T-helper 2 cell treated with Interferon-gamma antibody and Interleukin-4, amounts not matched to agents 100 ng/mL and 5 ng/mL, for 36 hours (primary cell): ENCODE data around the gene RNU6-9. TPM values are rescaled to one million over a fixed set of nuclear protein-coding genes. Genes with fewer than 3 reads are reported as not detected.
"Not testable (repeated sequence)": the region's sequence is repeated elsewhere in the genome, so short reads cannot be mapped to it uniquely, and the experiment has no call there.

ENCODE experiments used
- intact Hi-C: fragments of 100-400 bp; cut with micrococcal nuclease; formaldehyde crosslinking; loops from one replicate; pipeline ENCODE4 v1.15.1; 2023
- total RNA-seq: library from RNA; stranded (reverse); gene quantifications from 2 replicates; pipeline ENCODE4 v1.2.3, GENCODE V29; 2022

RNU6-9 gene
- total RNA-seq: not detected in 2 replicates

GRCh38 chr19:892894-893689 is at the start of gene RNU6-9, which contains the start of gene MED16:
Gene RNU6-9 (plus strand): TSS chr19:893484.
Gene MED16 (minus strand): TSS chr19:893187. CDS start chr19:891131, 2,056 bp downstream.
- intact Hi-C loops: loop anchor here (1.0 to 2.0 kb wide), 3 partner anchors 16 to 30 kb away; no protein-coding TSS in a partner anchor

- intact Hi-C loops: no loop called here
Observed at GRCh38 chr19:843836-844545, 49.3 kb upstream of the RNU6-9 start.

GRCh38 chr19:844546-844971 is 48.7 kb upstream of the RNU6-9 start:
- intact Hi-C loops: no loop called here

DNA sequence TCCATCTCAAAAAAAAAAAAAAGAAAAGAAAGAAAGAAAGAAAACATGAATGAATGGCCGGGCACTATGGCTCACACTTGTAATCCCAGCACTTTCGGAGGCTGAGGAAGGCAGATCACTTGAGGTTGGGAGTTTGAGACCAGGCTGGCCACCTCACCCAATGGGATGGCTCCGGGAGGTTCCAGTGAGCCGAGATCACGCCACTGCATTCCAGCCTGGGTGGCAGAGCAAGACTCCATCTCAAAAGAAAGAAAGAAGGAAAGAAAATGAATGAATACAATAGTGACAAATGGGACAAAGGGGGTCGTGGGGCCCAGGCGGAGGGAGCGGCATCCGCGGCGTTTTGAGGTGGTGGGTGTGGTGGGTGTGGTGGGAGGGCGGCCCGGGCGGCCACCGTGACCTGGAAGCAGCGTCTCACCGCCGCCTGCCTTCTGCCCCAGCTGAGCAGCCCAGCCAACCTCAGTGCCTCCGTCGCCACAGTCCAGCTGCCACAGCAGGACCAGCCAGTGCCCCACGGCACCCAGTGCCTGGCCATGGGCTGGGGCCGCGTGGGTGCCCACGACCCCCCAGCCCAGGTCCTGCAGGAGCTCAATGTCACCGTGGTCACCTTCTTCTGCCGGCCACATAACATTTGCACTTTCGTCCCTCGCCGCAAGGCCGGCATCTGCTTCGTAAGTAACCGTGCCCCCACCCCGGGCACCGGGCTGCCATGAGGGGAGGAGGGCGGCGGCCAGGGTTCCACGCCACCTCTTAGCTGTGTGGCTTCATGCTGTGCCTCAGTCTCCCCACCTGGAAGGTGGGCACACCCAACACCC is 47.4 kb upstream of the RNU6-9 start:
- intact Hi-C loops: no loop called here

- intact Hi-C loops: no loop called here
Observed at GRCh38 chr19:848386-848921, 44.8 kb upstream of the RNU6-9 start.

DNA sequence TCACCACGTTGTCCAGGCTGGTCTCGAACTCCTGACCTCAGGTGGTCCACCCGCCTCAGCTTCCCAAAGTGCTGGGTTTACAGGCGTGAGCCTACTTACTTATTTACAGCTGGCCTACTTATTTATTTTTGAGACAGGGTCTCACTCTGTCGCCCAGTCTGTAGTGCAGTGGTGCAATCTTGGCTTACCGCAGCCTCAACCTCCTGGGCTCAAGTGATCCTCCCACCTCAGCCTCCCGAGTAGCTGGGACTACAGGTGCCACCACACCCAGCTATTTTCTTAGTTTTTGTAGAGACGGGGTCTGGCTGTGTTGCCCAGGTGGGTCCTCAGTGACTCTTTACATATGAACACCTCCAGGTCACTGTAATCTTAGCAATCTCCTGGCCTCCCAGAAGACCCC is 44.1 kb upstream of the RNU6-9 start:
- intact Hi-C loops: not testable (repeated sequence)

- intact Hi-C loops: no loop called here
Observed at GRCh38 chr19:850221-850978, 42.9 kb upstream of the RNU6-9 start.

- intact Hi-C loops: no loop called here
Observed at GRCh38 chr19:850979-851335, 42.3 kb upstream of the RNU6-9 start.

- intact Hi-C loops: no loop called here
Observed at GRCh38 chr19:852136-853013, 40.9 kb upstream of the RNU6-9 start, which contains the start of gene ELANE. Gene ELANE (plus strand): TSS chr19:852303. CDS start chr19:852329, 26 bp downstream.

GRCh38 chr19:853014-853585 is 40.2 kb upstream of the RNU6-9 start:
- intact Hi-C loops: no loop called here

- intact Hi-C loops: not testable (repeated sequence)
Observed at GRCh38 chr19:853614-854220, 39.6 kb upstream of the RNU6-9 start.

GRCh38 chr19:854549-854948 is 38.7 kb upstream of the RNU6-9 start:
- intact Hi-C loops: no loop called here

GRCh38 chr19:855142-855541 is 38.1 kb upstream of the RNU6-9 start:
- intact Hi-C loops: loop anchor here (5.0 kb wide), 1 partner anchor 83 kb away; no protein-coding TSS in a partner anchor

- intact Hi-C loops: loop anchor here (5.0 kb wide), 1 partner anchor 83 kb away; no protein-coding TSS in a partner anchor
Observed at GRCh38 chr19:855566-856120, 37.6 kb upstream of the RNU6-9 start.

DNA sequence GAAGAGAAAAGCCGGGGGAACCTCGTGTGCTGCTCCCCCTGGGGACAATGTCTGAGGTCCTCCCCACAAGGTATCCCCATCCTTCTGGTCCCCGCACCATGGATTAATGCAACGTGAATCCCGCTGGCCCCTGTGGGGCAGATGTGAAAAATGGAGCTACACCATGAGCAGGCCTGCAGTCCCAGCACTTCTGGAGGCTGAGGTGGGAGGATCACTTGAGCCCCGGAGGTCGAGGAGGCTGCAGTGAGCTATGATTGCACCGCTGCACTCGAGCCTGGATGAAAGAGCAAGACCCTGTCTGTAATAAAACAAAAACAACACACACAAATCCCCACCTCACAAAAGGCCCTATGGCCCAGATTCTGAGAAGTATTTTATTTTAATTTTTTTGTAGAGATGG is 35.0 kb upstream of the RNU6-9 start:
- intact Hi-C loops: loop anchor here (5.0 kb wide), 1 partner anchor 86 kb away; no protein-coding TSS in a partner anchor

DNA sequence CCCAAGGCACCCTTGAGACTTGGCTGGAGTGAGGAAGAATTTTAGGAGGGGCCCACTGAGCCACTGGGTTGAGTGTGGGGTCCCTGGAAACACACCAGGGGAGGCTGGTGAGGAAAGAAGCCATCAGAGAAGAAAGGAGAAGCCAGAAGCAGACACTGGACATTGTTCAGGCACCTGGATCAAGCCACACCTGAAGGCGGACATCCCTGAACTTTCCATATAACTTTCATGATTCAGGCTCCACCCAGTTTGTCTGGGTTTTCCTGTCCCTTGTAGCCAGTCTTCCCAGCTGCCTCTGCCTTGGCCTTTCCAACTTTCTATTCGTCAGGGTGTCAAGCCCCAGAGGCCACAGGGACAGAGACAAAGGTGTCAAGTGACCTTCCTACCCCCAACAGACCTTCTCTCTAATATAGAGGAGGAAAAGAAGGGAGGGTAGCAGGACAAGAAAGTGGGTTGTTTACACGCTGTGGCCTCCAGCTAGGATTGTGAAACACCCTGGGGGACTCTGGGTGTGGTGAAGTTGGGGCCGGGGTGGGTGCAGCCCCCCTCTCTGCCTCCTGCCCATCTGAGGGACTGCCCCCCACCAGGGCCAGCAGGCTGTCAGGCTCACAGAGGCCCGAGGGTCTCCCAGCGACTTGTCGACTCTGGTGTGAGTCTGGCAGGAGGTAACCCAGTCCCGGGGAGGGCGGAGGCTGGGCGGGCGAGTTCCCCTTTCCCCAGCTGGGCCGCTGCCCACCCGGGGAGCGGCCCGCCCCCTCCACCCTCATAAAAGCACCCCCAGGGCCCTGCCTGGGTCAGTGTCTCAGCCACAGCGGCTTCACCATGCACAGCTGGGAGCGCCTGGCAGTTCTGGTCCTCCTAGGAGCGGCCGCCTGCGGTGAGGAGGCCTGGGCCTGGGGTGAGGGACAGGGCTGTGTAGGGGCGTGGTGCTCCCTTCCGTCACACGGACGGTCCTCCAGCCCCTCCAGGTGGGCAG is 34.1 kb upstream of the RNU6-9 start, which contains the start of gene CFD:
Gene CFD (plus strand): TSS at position 797 of the 976 bp plus-strand sequence. CDS start 26 bp downstream, at position 823.
- intact Hi-C loops: loop anchor here (5.0 kb wide), 1 partner anchor 87 kb away; no protein-coding TSS in a partner anchor
